ENCODE data around the gene FTSJ1. TPM values are rescaled to one million over a fixed set of nuclear protein-coding genes. Genes with fewer than 3 reads are reported as not detected.
"Not testable (repeated sequence)": the region's sequence is repeated elsewhere in the genome, so short reads cannot be mapped to it uniquely, and the experiment has no call there.

Gene FTSJ1
- total and polyA plus RNA-seq, 2 experiments from 2014 or later = 34.8 to 42.4 TPM

DNA sequence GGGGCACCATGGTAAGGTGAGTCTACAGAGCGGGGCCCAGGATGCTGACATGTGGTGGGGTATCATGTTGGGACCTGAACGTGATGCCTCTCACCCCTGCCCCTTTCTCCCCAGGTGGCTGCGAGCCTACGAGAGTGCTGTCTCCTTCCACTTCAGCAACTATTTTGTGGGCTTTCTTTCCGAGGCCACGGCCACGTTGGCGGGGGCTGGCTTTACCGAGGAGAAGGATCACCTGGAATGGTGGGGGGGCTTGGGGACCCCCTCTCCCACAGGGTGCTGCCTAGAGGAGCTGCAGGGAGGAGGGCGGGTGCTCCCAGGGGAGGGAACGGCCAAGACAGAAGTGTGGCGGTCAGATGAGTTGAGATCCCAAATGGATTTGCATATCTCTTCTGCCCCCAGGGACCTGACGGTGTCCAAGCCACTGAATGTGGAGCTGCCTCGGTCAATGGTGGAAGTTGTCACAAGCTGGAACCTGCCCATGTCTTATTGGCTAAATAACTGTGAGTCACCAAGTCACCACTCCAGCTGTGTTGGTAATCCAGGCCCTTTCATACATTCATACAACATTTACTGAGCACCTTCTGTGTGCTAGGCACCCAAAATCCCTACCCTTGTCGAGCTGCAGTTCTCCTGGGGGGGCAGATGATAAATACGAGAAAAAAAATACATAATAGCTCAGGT, 38.3 kb downstream of the FTSJ1 start:
- Histone ChIP-seq H3K27me3 (no peaks in the 10 kb centered on the region), H3K4me3 (no peak overlapping the region), H3K36me3 (no peaks in the 10 kb centered on the region), H3K9me3 (ENCODE audit: low read depth) (no peaks in the 10 kb centered on the region), H3K27ac (no peak overlapping the region), H3K4me1 (ENCODE audit: low read depth) (no peaks in the 10 kb centered on the region)
- DNase-seq (ENCODE audit: low read depth in 1 of 2, low spot score in 1 of 2) = no peak
- TF ChIP-seq, protein P1, sequence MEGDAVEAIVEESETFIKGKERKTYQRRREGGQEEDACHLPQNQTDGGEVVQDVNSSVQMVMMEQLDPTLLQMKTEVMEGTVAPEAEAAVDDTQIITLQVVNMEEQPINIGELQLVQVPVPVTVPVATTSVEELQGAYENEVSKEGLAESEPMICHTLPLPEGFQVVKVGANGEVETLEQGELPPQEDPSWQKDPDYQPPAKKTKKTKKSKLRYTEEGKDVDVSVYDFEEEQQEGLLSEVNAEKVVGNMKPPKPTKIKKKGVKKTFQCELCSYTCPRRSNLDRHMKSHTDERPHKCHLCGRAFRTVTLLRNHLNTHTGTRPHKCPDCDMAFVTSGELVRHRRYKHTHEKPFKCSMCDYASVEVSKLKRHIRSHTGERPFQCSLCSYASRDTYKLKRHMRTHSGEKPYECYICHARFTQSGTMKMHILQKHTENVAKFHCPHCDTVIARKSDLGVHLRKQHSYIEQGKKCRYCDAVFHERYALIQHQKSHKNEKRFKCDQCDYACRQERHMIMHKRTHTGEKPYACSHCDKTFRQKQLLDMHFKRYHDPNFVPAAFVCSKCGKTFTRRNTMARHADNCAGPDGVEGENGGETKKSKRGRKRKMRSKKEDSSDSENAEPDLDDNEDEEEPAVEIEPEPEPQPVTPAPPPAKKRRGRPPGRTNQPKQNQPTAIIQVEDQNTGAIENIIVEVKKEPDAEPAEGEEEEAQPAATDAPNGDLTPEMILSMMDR (IDR thresholded peaks at IDR 0.05; ENCODE audit: low read depth, low read length) = no peak

DNA sequence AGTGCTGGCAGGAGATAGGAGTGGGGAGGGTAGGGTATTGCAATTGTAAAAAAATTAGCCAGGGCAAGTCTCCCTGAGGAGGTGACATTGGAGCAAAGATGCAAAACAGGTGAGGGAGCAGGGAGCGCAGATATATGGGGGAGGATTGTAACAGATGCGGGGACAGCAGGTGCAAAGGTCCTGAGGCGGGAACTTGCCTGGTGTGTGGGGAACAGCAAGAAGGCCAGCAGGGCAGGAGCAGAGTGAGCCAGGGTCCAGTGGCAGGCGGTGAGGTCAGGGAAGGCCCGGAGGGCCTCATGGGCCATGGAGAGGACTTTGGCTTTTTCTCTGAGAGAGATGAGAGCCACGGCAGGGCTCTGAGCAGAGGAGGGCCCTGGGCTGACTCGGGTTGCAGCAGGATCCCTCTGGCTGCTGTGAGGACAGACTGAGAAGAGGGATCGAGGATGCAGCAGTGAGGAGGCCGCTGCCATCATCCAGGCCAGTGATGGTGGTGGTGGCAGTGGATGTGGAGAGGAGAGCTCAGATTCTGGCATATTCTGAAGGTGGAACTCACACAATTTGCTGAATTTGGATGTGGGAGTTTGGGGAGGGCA, 39.0 kb downstream of the FTSJ1 start:
- Histone ChIP-seq H3K4me3 (no peak overlapping the region), H3K9me3 (ENCODE audit: low read depth) (no peaks in the 10 kb centered on the region), H3K27ac (no peak overlapping the region), H3K4me1 (ENCODE audit: low read depth) (no peaks in the 10 kb centered on the region), H3K36me3 (no peaks in the 10 kb centered on the region), H3K27me3 (no peaks in the 10 kb centered on the region)
- no peak for DNase-seq (ENCODE audit: low read depth in 1 of 2, low spot score in 1 of 2)
- TF ChIP-seq, protein P1 (IDR thresholded peaks at IDR 0.05; ENCODE audit: low read depth, low read length) = no peak

DNA sequence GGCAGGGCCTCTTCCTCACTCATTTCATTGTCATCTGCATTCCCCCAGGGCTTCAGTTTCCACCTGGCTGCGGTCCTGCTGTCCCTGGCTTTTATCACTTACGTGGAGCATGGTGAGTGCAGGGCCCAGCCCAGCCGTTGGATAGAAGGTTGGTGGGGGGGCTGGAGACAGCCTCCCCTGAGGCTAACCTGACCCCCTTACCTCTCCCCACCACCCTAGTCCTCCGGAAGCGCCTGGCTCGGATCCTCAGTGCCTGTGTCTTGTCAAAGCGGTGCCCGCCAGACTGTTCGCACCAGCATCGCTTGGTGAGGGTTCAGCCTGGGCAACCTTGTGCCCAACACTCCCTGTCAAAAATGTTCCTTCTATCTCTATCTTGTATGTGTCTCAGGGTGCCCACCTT, 39.8 kb downstream of the FTSJ1 start:
- Histone ChIP-seq H3K9me3 (ENCODE audit: low read depth) (no peaks in the 10 kb centered on the region), H3K4me3 (no peak overlapping the region), H3K4me1 (ENCODE audit: low read depth) (no peaks in the 10 kb centered on the region), H3K27ac (no peak overlapping the region), H3K27me3 (no peaks in the 10 kb centered on the region), H3K36me3 (no peaks in the 10 kb centered on the region)
- TF ChIP-seq, protein P1 (IDR thresholded peaks at IDR 0.05; ENCODE audit: low read depth, low read length) = no peak
- no peak for DNase-seq (ENCODE audit: low read depth in 1 of 2, low spot score in 1 of 2)

DNA sequence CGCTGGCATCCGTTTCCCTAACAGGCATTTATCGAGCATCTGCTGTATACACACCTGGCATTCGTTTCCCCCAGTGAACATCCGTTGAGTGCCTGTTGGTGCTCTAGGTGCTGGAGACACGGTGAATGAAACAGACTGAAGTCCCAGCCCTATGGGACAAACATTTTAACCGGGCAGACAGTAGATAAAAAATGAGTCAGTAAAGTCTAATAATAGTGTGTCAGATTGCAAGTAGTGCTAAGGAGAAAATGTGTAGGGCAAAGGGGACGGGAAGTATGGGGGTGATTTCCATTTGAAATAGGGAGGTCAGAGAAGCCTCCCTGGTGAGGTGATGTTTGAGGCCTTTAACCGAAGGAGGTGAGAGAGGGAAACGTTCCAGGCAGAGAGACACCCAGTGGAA, 40.3 kb downstream of the FTSJ1 start:
- Histone ChIP-seq H3K27me3 (no peaks in the 10 kb centered on the region), H3K4me3 (no peak overlapping the region), H3K27ac (no peak overlapping the region), H3K36me3 (no peaks in the 10 kb centered on the region), H3K9me3 (ENCODE audit: low read depth) (no peaks in the 10 kb centered on the region), H3K4me1 (ENCODE audit: low read depth) (no peaks in the 10 kb centered on the region)
- TF ChIP-seq, protein P1 (IDR thresholded peaks at IDR 0.05; ENCODE audit: low read depth, low read length) = no peak
- no peak for DNase-seq (ENCODE audit: low read depth in 1 of 2, low spot score in 1 of 2)

DNA sequence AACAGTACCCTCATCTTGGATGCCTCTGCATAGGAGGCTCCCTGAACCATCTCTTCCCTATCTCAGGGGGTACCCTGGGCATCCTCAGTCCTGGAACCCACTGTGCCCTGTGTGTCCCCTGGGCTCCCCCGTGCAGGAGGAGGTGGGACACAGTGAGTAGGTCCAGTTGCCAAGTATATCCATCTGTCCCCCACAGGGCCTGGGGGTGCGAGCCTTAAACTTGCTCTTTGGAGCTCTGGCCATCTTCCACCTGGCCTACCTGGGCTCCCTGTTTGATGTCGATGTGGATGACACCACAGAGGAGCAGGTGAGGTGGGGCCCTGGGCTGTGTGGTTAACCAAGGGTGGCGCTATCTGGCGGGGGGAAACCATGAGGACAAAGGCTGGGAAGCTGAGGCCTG, 41.0 kb downstream of the FTSJ1 start:
- Histone ChIP-seq H3K9me3 (ENCODE audit: low read depth) (no peaks in the 10 kb centered on the region), H3K4me3 (no peak overlapping the region), H3K4me1 (ENCODE audit: low read depth) (no peaks in the 10 kb centered on the region), H3K27ac (no peak overlapping the region), H3K36me3 (no peaks in the 10 kb centered on the region), H3K27me3 (no peaks in the 10 kb centered on the region)
- no peak for DNase-seq (ENCODE audit: low read depth in 1 of 2, low spot score in 1 of 2)
- TF ChIP-seq, protein P1 (IDR thresholded peaks at IDR 0.05; ENCODE audit: low read depth, low read length) = no peak

DNA sequence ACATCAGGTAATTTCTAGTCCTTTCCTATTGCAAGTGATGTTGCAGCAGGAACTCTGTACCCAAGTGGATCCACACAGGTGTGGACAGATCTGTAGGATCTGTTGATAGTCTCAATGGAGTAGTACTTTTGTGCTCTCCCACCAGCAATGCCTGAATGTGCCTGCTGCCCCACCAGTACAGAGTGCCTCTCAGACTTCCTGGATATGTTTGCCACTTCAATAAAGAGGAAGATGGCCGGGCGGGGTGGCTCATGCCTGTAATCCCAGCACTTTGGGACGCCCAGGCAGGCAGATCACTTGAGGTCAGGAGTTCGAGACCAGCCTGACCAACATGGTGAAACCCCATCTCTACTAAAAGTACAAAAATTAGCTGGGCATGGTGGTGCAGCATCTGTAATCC, 43.5 kb downstream of the FTSJ1 start:
- DNase-seq (ENCODE audit: low read depth in 1 of 2, low spot score in 1 of 2); H3K27me3 ChIP-seq; H3K4me1 ChIP-seq (ENCODE audit: low read depth); H3K36me3 ChIP-seq; H3K27ac ChIP-seq; H3K4me3 ChIP-seq; H3K9me3 ChIP-seq (ENCODE audit: low read depth): not testable (repeated sequence)

Data from cardiac muscle cell (in vitro differentiated cells and primary cell).